Endothelial cell of umbilical vein (primary cell): Measurements from ENCODE around the gene PKMYT1.

Experiments used
- CTCF ChIP-seq, 2 donors: IDR thresholded peaks; 1 replicate in 1 of 2; 2 replicates in 1 of 2; pipeline ENCODE4 v1.5.1; 2011; ENCODE audit warnings: low read length in 2 of 2, mild to moderate bottlenecking in 2 of 2, moderate library complexity in 2 of 2, control low read depth in 1 of 2, inconsistent platforms in 1 of 2, low read depth in 1 of 2; ENCODE audit not compliant: insufficient read depth in 1 of 2; ENCODE audit errors: extremely low read depth in 1 of 2
- EZH2 ChIP-seq: IDR thresholded peaks from 2 replicates; pipeline ENCODE4 v1.6.1; 2012; ENCODE audit warnings: borderline replicate concordance, low read depth, mild to moderate bottlenecking, moderate library complexity, low read length, inconsistent platforms; ENCODE audit not compliant: severe bottlenecking

GRCh38 chr16:2968738-2969544 lies 11.3 kb downstream of the PKMYT1 start, which contains the start of gene PAQR4:
- TF ChIP-seq EZH2: no peak
- no peak for TF ChIP-seq CTCF (IDR thresholded peaks at IDR 0.05; ENCODE audit: extremely low read depth in 1 of 2, insufficient read depth in 1 of 2, low read depth in 1 of 2, low read length in 2 of 2)
